ENCODE results near the gene CHCHD5.
"Not testable (repeated sequence)": the region's sequence is repeated elsewhere in the genome, so short reads cannot be mapped to it uniquely, and the experiment has no call there.

The CHCHD5 gene

GRCh38 chr2:112584891-112585250 lies 462 bp downstream of the CHCHD5 start:
- in situ Hi-C loops (cut with HindIII; ENCODE audit: low pct_ligation_motif_present, low pct_unique_long_range_greater_than_20kb, low sequenced_read_pairs), result no loop called here

GRCh38 chr2:112585400-112585799 lies 991 bp downstream of the CHCHD5 start:
- DNase-seq, result no peak
- in situ Hi-C loops (cut with HindIII; ENCODE audit: low pct_ligation_motif_present, low pct_unique_long_range_greater_than_20kb, low sequenced_read_pairs), result no loop called here

More at GRCh38 chr2:112584891-112585250, 462 bp downstream of the CHCHD5 start:
- DNase-seq, result no peak

GRCh38 chr2:112585873-112586464 lies 1.6 kb downstream of the CHCHD5 start:
- in situ Hi-C loops (cut with HindIII; ENCODE audit: low pct_ligation_motif_present, low pct_unique_long_range_greater_than_20kb, low sequenced_read_pairs), result no loop called here

GRCh38 chr2:112588611-112589045 lies 4.2 kb downstream of the CHCHD5 start:
- in situ Hi-C loops (cut with HindIII; ENCODE audit: low pct_ligation_motif_present, low pct_unique_long_range_greater_than_20kb, low sequenced_read_pairs), result no loop called here
- DNase-seq, result no peak

More at GRCh38 chr2:112585873-112586464, 1.6 kb downstream of the CHCHD5 start:
- DNase-seq, result no peak

GRCh38 chr2:112591413-112591812 lies 7.0 kb downstream of the CHCHD5 start:
- DNase-seq, result no peak
- in situ Hi-C loops (cut with HindIII; ENCODE audit: low pct_ligation_motif_present, low pct_unique_long_range_greater_than_20kb, low sequenced_read_pairs), result no loop called here

- in situ Hi-C loops (cut with HindIII; ENCODE audit: low pct_ligation_motif_present, low pct_unique_long_range_greater_than_20kb, low sequenced_read_pairs), result no loop called here
- no peak for DNase-seq
Measured at GRCh38 chr2:112593736-112594135, 9.3 kb downstream of the CHCHD5 start.

- no peak for DNase-seq
Measured at GRCh38 chr2:112597537-112598322, 13.3 kb downstream of the CHCHD5 start.

GRCh38 chr2:112600634-112601033 lies 16.2 kb downstream of the CHCHD5 start:
- in situ Hi-C loops (cut with HindIII; ENCODE audit: low pct_ligation_motif_present, low pct_unique_long_range_greater_than_20kb, low sequenced_read_pairs), result no loop called here

More at GRCh38 chr2:112597537-112598322, 13.3 kb downstream of the CHCHD5 start:
- in situ Hi-C loops (cut with HindIII; ENCODE audit: low pct_ligation_motif_present, low pct_unique_long_range_greater_than_20kb, low sequenced_read_pairs), result no loop called here

GRCh38 chr2:112601754-112602153 lies 17.3 kb downstream of the CHCHD5 start:
- no peak for DNase-seq
- in situ Hi-C loops (cut with HindIII; ENCODE audit: low pct_ligation_motif_present, low pct_unique_long_range_greater_than_20kb, low sequenced_read_pairs), result no loop called here

More at GRCh38 chr2:112600634-112601033, 16.2 kb downstream of the CHCHD5 start:
- no peak for DNase-seq

GRCh38 chr2:112602917-112603316 lies 18.5 kb downstream of the CHCHD5 start:
- in situ Hi-C loops (cut with HindIII; ENCODE audit: low pct_ligation_motif_present, low pct_unique_long_range_greater_than_20kb, low sequenced_read_pairs), result no loop called here
- no peak for DNase-seq

- in situ Hi-C loops (cut with HindIII; ENCODE audit: low pct_ligation_motif_present, low pct_unique_long_range_greater_than_20kb, low sequenced_read_pairs), result no loop called here
- no peak for DNase-seq
Measured at GRCh38 chr2:112603731-112604130, 19.3 kb downstream of the CHCHD5 start.

- in situ Hi-C loops (cut with HindIII; ENCODE audit: low pct_ligation_motif_present, low pct_unique_long_range_greater_than_20kb, low sequenced_read_pairs), result no loop called here
- DNase-seq, result no peak
Measured at GRCh38 chr2:112604952-112605351, 20.5 kb downstream of the CHCHD5 start.

- in situ Hi-C loops (cut with HindIII; ENCODE audit: low pct_ligation_motif_present, low pct_unique_long_range_greater_than_20kb, low sequenced_read_pairs), result no loop called here
- no peak for DNase-seq
Measured at GRCh38 chr2:112605926-112606325, 21.5 kb downstream of the CHCHD5 start.

GRCh38 chr2:112606547-112606946 lies 22.1 kb downstream of the CHCHD5 start:
- in situ Hi-C loops (cut with HindIII; ENCODE audit: low pct_ligation_motif_present, low pct_unique_long_range_greater_than_20kb, low sequenced_read_pairs), result no loop called here
- no peak for DNase-seq

GRCh38 chr2:112607680-112608438 lies 23.4 kb downstream of the CHCHD5 start:
- no peak for DNase-seq
- in situ Hi-C loops (cut with HindIII; ENCODE audit: low pct_ligation_motif_present, low pct_unique_long_range_greater_than_20kb, low sequenced_read_pairs), result no loop called here

GRCh38 chr2:112609320-112609719 lies 24.9 kb downstream of the CHCHD5 start:
- DNase-seq; in situ Hi-C loops (cut with HindIII; ENCODE audit: low pct_ligation_motif_present, low pct_unique_long_range_greater_than_20kb, low sequenced_read_pairs): not testable (repeated sequence)

GRCh38 chr2:112612283-112612682 lies 27.9 kb downstream of the CHCHD5 start:
- DNase-seq; in situ Hi-C loops (cut with HindIII; ENCODE audit: low pct_ligation_motif_present, low pct_unique_long_range_greater_than_20kb, low sequenced_read_pairs): not testable (repeated sequence)

GRCh38 chr2:112614201-112614840 lies 29.9 kb downstream of the CHCHD5 start:
- in situ Hi-C loops (cut with HindIII; ENCODE audit: low pct_ligation_motif_present, low pct_unique_long_range_greater_than_20kb, low sequenced_read_pairs), result no loop called here
- DNase-seq, result no peak

- DNase-seq, result no peak
- in situ Hi-C loops (cut with HindIII; ENCODE audit: low pct_ligation_motif_present, low pct_unique_long_range_greater_than_20kb, low sequenced_read_pairs), result no loop called here
Measured at GRCh38 chr2:112615051-112615450, 30.6 kb downstream of the CHCHD5 start.
